Lower leg skin (tissue), 3 donors: ENCODE data around the gene CHN2.

Experiments used
- POLR2A ChIP-seq, 2 donors: fragments of 450-650 bp; IDR thresholded peaks; one replicate each; pipeline ENCODE4 v1.6.1; 2016 to 2017; ENCODE audit warnings: antibody characterized with exemption in 2 of 2, mild to moderate bottlenecking in 1 of 2, moderate library complexity in 1 of 2
- TF ChIP-seq, protein P1 (sequence below), 3 donors: fragments of 450-650 bp; IDR thresholded peaks; one replicate each; pipeline ENCODE4 v1.5.1; 2016; ENCODE audit warnings: antibody characterized with exemption in 3 of 3, mild to moderate bottlenecking in 3 of 3, moderate library complexity in 2 of 3

DNA sequence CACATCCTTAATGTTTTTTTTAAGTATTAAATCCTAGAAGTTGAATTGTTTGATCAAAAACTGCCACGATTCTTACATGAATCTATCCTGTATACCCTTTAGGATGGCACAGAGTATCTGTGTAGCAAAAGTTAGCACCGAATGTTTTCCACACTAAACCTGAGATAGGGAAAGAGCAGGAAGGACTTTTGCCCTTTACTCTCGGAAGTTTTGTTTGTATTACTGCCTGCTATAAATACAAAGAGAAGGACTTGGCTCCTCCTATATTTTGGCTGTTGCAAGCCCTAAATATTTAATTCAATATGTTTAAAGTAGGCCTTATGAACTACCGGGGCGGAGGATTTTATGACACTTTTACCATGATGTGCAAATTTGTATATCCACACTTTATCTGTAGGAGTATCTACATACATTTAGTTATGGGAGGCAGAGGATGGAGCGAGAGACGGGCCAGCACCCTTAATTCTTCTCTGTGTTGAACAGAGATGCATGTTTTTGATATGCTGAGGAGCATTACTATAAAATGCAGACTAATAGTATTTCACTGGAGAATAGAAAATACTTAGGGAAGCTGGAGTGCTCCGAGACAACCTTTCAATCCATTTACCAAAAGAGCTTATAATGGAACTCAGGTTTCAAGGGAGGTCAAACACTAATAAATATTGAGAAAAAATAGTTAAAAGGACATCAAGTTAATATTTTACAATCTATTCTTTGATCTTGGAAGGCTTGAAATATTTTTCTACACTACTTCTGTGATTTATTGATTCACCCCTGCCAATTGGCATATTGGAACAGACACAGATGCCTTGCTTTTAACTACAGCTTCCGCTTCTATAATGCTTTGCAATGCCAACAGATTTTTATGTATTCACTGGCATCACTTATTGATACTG, 97.4 kb downstream of the CHN2 start:
- TF ChIP-seq, protein P1, sequence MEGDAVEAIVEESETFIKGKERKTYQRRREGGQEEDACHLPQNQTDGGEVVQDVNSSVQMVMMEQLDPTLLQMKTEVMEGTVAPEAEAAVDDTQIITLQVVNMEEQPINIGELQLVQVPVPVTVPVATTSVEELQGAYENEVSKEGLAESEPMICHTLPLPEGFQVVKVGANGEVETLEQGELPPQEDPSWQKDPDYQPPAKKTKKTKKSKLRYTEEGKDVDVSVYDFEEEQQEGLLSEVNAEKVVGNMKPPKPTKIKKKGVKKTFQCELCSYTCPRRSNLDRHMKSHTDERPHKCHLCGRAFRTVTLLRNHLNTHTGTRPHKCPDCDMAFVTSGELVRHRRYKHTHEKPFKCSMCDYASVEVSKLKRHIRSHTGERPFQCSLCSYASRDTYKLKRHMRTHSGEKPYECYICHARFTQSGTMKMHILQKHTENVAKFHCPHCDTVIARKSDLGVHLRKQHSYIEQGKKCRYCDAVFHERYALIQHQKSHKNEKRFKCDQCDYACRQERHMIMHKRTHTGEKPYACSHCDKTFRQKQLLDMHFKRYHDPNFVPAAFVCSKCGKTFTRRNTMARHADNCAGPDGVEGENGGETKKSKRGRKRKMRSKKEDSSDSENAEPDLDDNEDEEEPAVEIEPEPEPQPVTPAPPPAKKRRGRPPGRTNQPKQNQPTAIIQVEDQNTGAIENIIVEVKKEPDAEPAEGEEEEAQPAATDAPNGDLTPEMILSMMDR (IDR thresholded peaks at IDR 0.05), result no peak
- no peak for TF ChIP-seq POLR2A (IDR thresholded peaks at IDR 0.05)
